HepG2 (cell line): ENCODE data around the gene NOPCHAP1. TPM values are rescaled to one million over a fixed set of nuclear protein-coding genes. Genes with fewer than 3 reads are reported as not detected.

Source experiments
- AKNA ChIP-seq: sonication (generic); formaldehyde crosslinking; IDR thresholded peaks from 2 replicates; pipeline ENCODE4 v1.4.0; 2020; ENCODE audit warnings: missing genetic modification reagents, borderline replicate concordance
- CCAR2 ChIP-seq: fragments of 200-400 bp; formaldehyde crosslinking; optimal IDR thresholded peaks from 2 replicates; pipeline ENCODE3; 2018; ENCODE audit warnings: low read depth, mild to moderate bottlenecking, low read length, moderate library complexity
- KMT2B ChIP-seq: IDR thresholded peaks from 2 replicates; pipeline ENCODE4 v1.6.1; 2016; ENCODE audit warnings: missing genetic modification reagents, missing compliant biosample characterization
- NFKB2 ChIP-seq: sonication (generic); formaldehyde crosslinking; IDR thresholded peaks from 2 replicates; pipeline ENCODE4 v1.4.0; 2020; ENCODE audit warnings: missing genetic modification reagents, borderline replicate concordance
- ZBTB10 ChIP-seq: sonication (generic); formaldehyde crosslinking; IDR thresholded peaks from 2 replicates; pipeline ENCODE4 v1.4.0; 2020; ENCODE audit warnings: missing genetic modification reagents, borderline replicate concordance
- ZBTB43 ChIP-seq: sonication (generic); formaldehyde crosslinking; conservative IDR thresholded peaks from 2 replicates; pipeline ENCODE4 v1.4.0; 2020; ENCODE audit warnings: missing genetic modification reagents
- ZFP37 ChIP-seq: sonication (generic); formaldehyde crosslinking; IDR thresholded peaks from 2 replicates; pipeline ENCODE4 v1.4.0; 2020; ENCODE audit warnings: missing genetic modification reagents, borderline replicate concordance
- ZMYM3 ChIP-seq: sonication (generic); formaldehyde crosslinking; IDR thresholded peaks from 2 replicates; pipeline ENCODE4 v1.5.1; 2020; ENCODE audit warnings: mild to moderate bottlenecking, missing genetic modification reagents
- ZNF556 ChIP-seq: sonication (generic); formaldehyde crosslinking; IDR thresholded peaks from 2 replicates; pipeline ENCODE4 v1.4.0; 2020; ENCODE audit warnings: mild to moderate bottlenecking, missing genetic modification reagents, borderline replicate concordance
- ZNF572 ChIP-seq: sonication (generic); formaldehyde crosslinking; IDR thresholded peaks from 2 replicates; pipeline ENCODE4 v1.5.1; 2020; ENCODE audit warnings: mild to moderate bottlenecking, missing genetic modification reagents
- ZNF770 ChIP-seq: sonication (generic); formaldehyde crosslinking; IDR thresholded peaks from 2 replicates; pipeline ENCODE4 v1.5.0; 2020; ENCODE audit warnings: mild to moderate bottlenecking, missing genetic modification reagents
- ZNF800 ChIP-seq: sonication (generic); formaldehyde crosslinking; IDR thresholded peaks from 2 replicates; pipeline ENCODE4 v1.4.0; 2020; ENCODE audit warnings: missing genetic modification reagents
- polyA plus RNA-seq, 8 experiments: library from polyadenylated mRNA; depleted of rRNA in 3 of 8; stranded (reverse) in 7 of 8; unstranded in 1 of 8; fragments of >200 nt; fragmentation: Illumina TruSeq in 4 of 8; extraction: Trizol in 4 of 8; gene quantifications; 2 replicates each; pipeline versions ENCODE4 v1.2.1 to v1.2.3, GENCODE V29; 2011 to 2016; ENCODE audit warnings: low read depth in 4 of 8, missing spikeins in 1 of 8, mixed read lengths in 1 of 8; ENCODE audit not compliant: insufficient read depth in 1 of 8
- total RNA-seq, 5 experiments: library from RNA; depleted of rRNA; stranded (reverse); fragments of >200 nt; fragmentation: Illumina TruSeq; extraction: Trizol; gene quantifications; 2 replicates each; pipeline ENCODE4 v1.2.3, GENCODE V29; 2016; ENCODE audit warnings: low read depth in 1 of 5

The NOPCHAP1 gene
- total and polyA plus RNA-seq, 2 of the 13 experiments (the other 11 are each of a cell fraction or from before 2014, with no cell fraction given): 5.7 to 38.1 TPM

GRCh38 chr12:104958805-104959334 lies 27.2 kb upstream of the NOPCHAP1 start (continued):
- TF ChIP-seq ZNF770 (CRISPR knock-in tag): peak; percentile 98
- TF ChIP-seq ZBTB43: 0 out of 2 replicates have a peak, but pooled peaks have one; percentile 24
- peak; percentile 63; the same call in 1 of the 2 replicates for TF ChIP-seq ZMYM3 (CRISPR knock-in tag)
- TF ChIP-seq CCAR2: no peak
- TF ChIP-seq ZNF800 (CRISPR knock-in tag): peak; percentile 30; the same call in 1 of the 2 replicates
- 0 out of 2 replicates have a peak, but pooled peaks have one; percentile 33 for TF ChIP-seq NFKB2 (CRISPR knock-in tag)
- TF ChIP-seq AKNA (CRISPR knock-in tag): no peak
- peak; percentile 19 for TF ChIP-seq KMT2B
- TF ChIP-seq ZFP37 (CRISPR knock-in tag): no peak
- TF ChIP-seq ZBTB10: 0 out of 2 replicates have a peak, but pooled peaks have one; percentile 73
- TF ChIP-seq ZNF572 (CRISPR knock-in tag): 0 out of 2 replicates have a peak, but pooled peaks have one; percentile 39
- no peak for TF ChIP-seq ZNF556 (CRISPR knock-in tag)
